H9 (cell line): Measurements from ENCODE around the gene ZNF444. TPM values are rescaled to one million over a fixed set of nuclear protein-coding genes. Genes with fewer than 3 reads are reported as not detected.

Experiments used
- DNase-seq: peaks from one replicate; pipeline ENCODE4 v3.0.0-alpha.2; 2017
- H2AFZ ChIP-seq: one replicate; pipeline ENCODE4 v1.6.1; 2013; ENCODE audit warnings: mild to moderate bottlenecking, low read length, control low read depth, moderate library complexity
- H2AK5ac ChIP-seq: 2 replicates; pipeline ENCODE4 v1.6.1; 2013; ENCODE audit warnings: low read length, control low read depth, mixed read lengths; ENCODE audit not compliant: insufficient read length
- H2BK120ac ChIP-seq: one replicate; pipeline ENCODE4 v1.6.1; 2013; ENCODE audit warnings: low read depth, mild to moderate bottlenecking, low read length, control low read depth, inconsistent platforms; ENCODE audit not compliant: poor library complexity, severe bottlenecking
- H2BK12ac ChIP-seq: 2 replicates; pipeline ENCODE4 v1.6.1; 2013; ENCODE audit warnings: low read length, control low read depth, mixed read lengths, low read depth; ENCODE audit not compliant: insufficient read length
- H2BK15ac ChIP-seq: 2 replicates; pipeline ENCODE4 v1.6.1; 2013; ENCODE audit warnings: low read depth, low read length, control low read depth
- H2BK20ac ChIP-seq: one replicate; pipeline ENCODE4 v1.6.1; 2013; ENCODE audit warnings: low read depth, mild to moderate bottlenecking, low read length, control low read depth, inconsistent platforms; ENCODE audit not compliant: poor library complexity, severe bottlenecking
- H2BK5ac ChIP-seq: 2 replicates; pipeline ENCODE4 v1.6.1; 2013; ENCODE audit warnings: low read length, control low read depth, mixed read lengths; ENCODE audit not compliant: insufficient read length
- H3K14ac ChIP-seq: 2 replicates; pipeline ENCODE4 v1.6.1; 2013; ENCODE audit warnings: low read length, control low read depth; ENCODE audit not compliant: insufficient read depth
- H3K18ac ChIP-seq: 2 replicates; pipeline ENCODE4 v1.6.1; 2013; ENCODE audit warnings: low read depth, mild to moderate bottlenecking, mixed read lengths, low read length, control low read depth; ENCODE audit not compliant: insufficient read length
- H3K23ac ChIP-seq: 2 replicates; pipeline ENCODE4 v1.6.1; 2013; ENCODE audit warnings: low read length, control low read depth, mixed read lengths, low read depth; ENCODE audit not compliant: insufficient read length
- H3K23me2 ChIP-seq: 2 replicates; pipeline ENCODE4 v1.6.1; 2013; ENCODE audit warnings: low read depth, mild to moderate bottlenecking, mixed read lengths, low read length, control low read depth; ENCODE audit not compliant: insufficient read length, poor library complexity, severe bottlenecking
- H3K27ac ChIP-seq: 2 replicates; pipeline ENCODE4 v1.5.1; 2013; ENCODE audit warnings: low read length, control low read depth, mixed read lengths, low read depth; ENCODE audit not compliant: insufficient read length
- H3K27me3 ChIP-seq: 2 replicates; pipeline ENCODE4 v1.6.1; 2013; ENCODE audit warnings: low read length, control low read depth, inconsistent platforms; ENCODE audit not compliant: insufficient read depth
- H3K4ac ChIP-seq: 2 replicates; pipeline ENCODE4 v1.6.1; 2013; ENCODE audit warnings: low read depth, mild to moderate bottlenecking, control low read depth, inconsistent platforms, low read length, moderate library complexity
- H3K4me1 ChIP-seq: 2 replicates; pipeline ENCODE4 v1.6.1; 2013; ENCODE audit warnings: low read length, control low read depth, inconsistent platforms; ENCODE audit not compliant: insufficient read depth
- H3K4me2 ChIP-seq: 2 replicates; pipeline ENCODE4 v1.6.1; 2013; ENCODE audit warnings: low read length, control low read depth, mixed read lengths; ENCODE audit not compliant: insufficient read length, insufficient read depth
- H3K56ac ChIP-seq: 2 replicates; pipeline ENCODE4 v1.6.1; 2013; ENCODE audit warnings: low read depth, mild to moderate bottlenecking, mixed read lengths, low read length, control low read depth; ENCODE audit not compliant: insufficient read length
- H3K79me1 ChIP-seq: 2 replicates; pipeline ENCODE4 v1.6.1; 2013; ENCODE audit warnings: low read depth, mild to moderate bottlenecking, moderate library complexity, low read length, control low read depth, inconsistent platforms; ENCODE audit not compliant: insufficient read depth, poor library complexity, severe bottlenecking
- H3K79me2 ChIP-seq: 2 replicates; pipeline ENCODE4 v1.6.1; 2013; ENCODE audit warnings: low read length, control low read depth, inconsistent platforms; ENCODE audit not compliant: insufficient read depth
- H3K9ac ChIP-seq: 2 replicates; pipeline ENCODE4 v1.6.1; 2013; ENCODE audit warnings: low read length, control low read depth, mixed read lengths; ENCODE audit not compliant: insufficient read length; ENCODE audit errors: extremely low read depth
- H3K9me3 ChIP-seq: one replicate; pipeline ENCODE4 v1.6.1; 2013; ENCODE audit warnings: low read depth, low read length, inconsistent platforms; ENCODE audit not compliant: control insufficient read depth
- H3T11ph ChIP-seq: one replicate; pipeline ENCODE4 v1.6.1; 2013; ENCODE audit warnings: mild to moderate bottlenecking, low read length, control low read depth, inconsistent platforms
- H4K20me1 ChIP-seq: one replicate; pipeline ENCODE4 v1.6.1; 2013; ENCODE audit not compliant: control insufficient read depth, insufficient read length, insufficient read depth
- H4K5ac ChIP-seq: 2 replicates; pipeline ENCODE4 v1.6.1; 2013; ENCODE audit warnings: low read depth, mild to moderate bottlenecking, mixed read lengths, low read length, control low read depth; ENCODE audit not compliant: insufficient read length
- H4K8ac ChIP-seq: replicated peaks from 2 replicates; pipeline ENCODE4 v1.6.1; 2013; ENCODE audit warnings: low read length, control low read depth, mixed read lengths, low read depth; ENCODE audit not compliant: insufficient read length
- H4K91ac ChIP-seq: 2 replicates; pipeline ENCODE4 v1.6.1; 2013; ENCODE audit warnings: low read depth, mild to moderate bottlenecking, moderate library complexity, mixed read lengths, low read length, control low read depth; ENCODE audit not compliant: insufficient read length
- H3K27ac Mint-ChIP-seq, 3 experiments: 2 replicates in 2 of 3; 3 replicates in 1 of 3; pipeline ENCODE4 v1.8.0; 2020 to 2021; ENCODE audit warnings: mixed read lengths in 3 of 3, mild to moderate bottlenecking in 1 of 3, moderate library complexity in 1 of 3
- H3K27me3 Mint-ChIP-seq: 2 replicates; pipeline ENCODE4 v1.8.0; 2021; ENCODE audit warnings: low read depth, mild to moderate bottlenecking, moderate library complexity, mixed read lengths
- H3K36me3 Mint-ChIP-seq, 3 experiments: 2 replicates in 2 of 3; 3 replicates in 1 of 3; pipeline ENCODE4 v1.8.0; 2020 to 2021; ENCODE audit warnings: low read depth in 3 of 3, mixed read lengths in 3 of 3; ENCODE audit not compliant: insufficient read depth in 1 of 3
- H3K4me1 Mint-ChIP-seq, 2 experiments: 2 replicates each; pipeline ENCODE4 v1.8.0; 2020; ENCODE audit warnings: mixed read lengths in 2 of 2
- H3K4me3 Mint-ChIP-seq, 2 experiments: 2 replicates in 1 of 2; 3 replicates in 1 of 2; pipeline ENCODE4 v1.8.0; 2020 to 2021; ENCODE audit warnings: mild to moderate bottlenecking in 2 of 2, mixed read lengths in 2 of 2, moderate library complexity in 1 of 2
- H3K9me3 Mint-ChIP-seq, 2 experiments: 2 replicates in 1 of 2; 3 replicates in 1 of 2; pipeline ENCODE4 v1.8.0; 2020; ENCODE audit warnings: mild to moderate bottlenecking in 2 of 2, mixed read lengths in 2 of 2, moderate library complexity in 1 of 2
- WGBS: extraction: QIAGEN DNeasy Blood & Tissue Kit; methylation state at CpG from one replicate; pipeline ENCODE4 v1.1.7; 2013; ENCODE audit warnings: missing lambda C conversion rate, low lambda C conversion rate, mixed read lengths; ENCODE audit not compliant: insufficient read length; ENCODE audit errors: extremely low coverage; 5-methylcytosine and 5-hydroxymethylcytosine counted together
- total RNA-seq: library from RNA; stranded (reverse); gene quantifications from 2 replicates; pipeline ENCODE4 v1.2.1, GENCODE V29; 2021
- TF ChIP-seq, protein P1 (sequence below): fragments of 200-600 bp; sonication (generic); conservative IDR thresholded peaks from 3 replicates; pipeline ENCODE4 v1.8.0; 2021; ENCODE audit warnings: antibody characterized with exemption, mild to moderate bottlenecking

The ZNF444 gene
- total RNA-seq, 1 experiment from 2014 or later: 49.7 TPM

- Histone ChIP-seq H2BK120ac (no peak overlapping the region), H3T11ph (no peak overlapping the region), H3K23me2 (no peaks in the 10 kb centered on the region), H3K27ac (no peak overlapping the region), H3K9ac (no peak overlapping the region), H4K8ac (no peak overlapping the region), H3K4ac (no peak overlapping the region), H3K56ac (no peak overlapping the region), H2AK5ac (no peak overlapping the region), H3K23ac (no peak overlapping the region), H3K27me3 (no peaks in the 10 kb centered on the region), H2BK5ac (no peak overlapping the region), H2BK20ac (no peak overlapping the region), H3K4me1 (no peaks in the 10 kb centered on the region), H3K4me2 (no peak overlapping the region), H4K5ac (no peak overlapping the region), H4K91ac (no peak overlapping the region), H2BK12ac (no peak overlapping the region), H3K79me2 (peaks cover 6% of the 10 kb centered on the region; the same call in 1 of the 2 replicates), H4K20me1 (peaks cover 2% of the 10 kb centered on the region), H3K79me1 (no peaks in the 10 kb centered on the region), H2AFZ (no peak overlapping the region), H2BK15ac (no peak overlapping the region), H3K9me3 (no peaks in the 10 kb centered on the region), H3K14ac (no peak overlapping the region), H3K18ac (no peak overlapping the region)
- no peaks in the 10 kb centered on the region for H3K9me3 Mint-ChIP-seq
- no CpG with 5 or more reads among the region's 31 CpGs for whole genome bisulfite sequencing
- no peak overlapping the region for H3K4me3 Mint-ChIP-seq
- peak overlapping the region in 1 of 3 experiments; percentile 92; a peak in 2 of 7 replicates for H3K27ac Mint-ChIP-seq
- no peak for DNase-seq
- peaks cover 0 to 3% of the 10 kb centered on the region in 2 experiments; a peak in 2 of 4 replicates for H3K4me1 Mint-ChIP-seq
- TF ChIP-seq, protein P1, sequence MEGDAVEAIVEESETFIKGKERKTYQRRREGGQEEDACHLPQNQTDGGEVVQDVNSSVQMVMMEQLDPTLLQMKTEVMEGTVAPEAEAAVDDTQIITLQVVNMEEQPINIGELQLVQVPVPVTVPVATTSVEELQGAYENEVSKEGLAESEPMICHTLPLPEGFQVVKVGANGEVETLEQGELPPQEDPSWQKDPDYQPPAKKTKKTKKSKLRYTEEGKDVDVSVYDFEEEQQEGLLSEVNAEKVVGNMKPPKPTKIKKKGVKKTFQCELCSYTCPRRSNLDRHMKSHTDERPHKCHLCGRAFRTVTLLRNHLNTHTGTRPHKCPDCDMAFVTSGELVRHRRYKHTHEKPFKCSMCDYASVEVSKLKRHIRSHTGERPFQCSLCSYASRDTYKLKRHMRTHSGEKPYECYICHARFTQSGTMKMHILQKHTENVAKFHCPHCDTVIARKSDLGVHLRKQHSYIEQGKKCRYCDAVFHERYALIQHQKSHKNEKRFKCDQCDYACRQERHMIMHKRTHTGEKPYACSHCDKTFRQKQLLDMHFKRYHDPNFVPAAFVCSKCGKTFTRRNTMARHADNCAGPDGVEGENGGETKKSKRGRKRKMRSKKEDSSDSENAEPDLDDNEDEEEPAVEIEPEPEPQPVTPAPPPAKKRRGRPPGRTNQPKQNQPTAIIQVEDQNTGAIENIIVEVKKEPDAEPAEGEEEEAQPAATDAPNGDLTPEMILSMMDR: no peak
- H3K27me3 Mint-ChIP-seq: no peaks in the 10 kb centered on the region
- H3K36me3 Mint-ChIP-seq: peaks cover 28 to 43% (median 41%) of the 10 kb centered on the region in 3 experiments
Measured at GRCh38 chr19:56099638-56100539, 41.2 kb upstream of the ZNF444 start.
